GM12801 (cell line): ENCODE results near the gene ZBTB21.

ENCODE experiments used
- CTCF ChIP-seq: IDR thresholded peaks from one replicate; pipeline ENCODE4 v1.5.1; 2011; ENCODE audit warnings: control low read depth; ENCODE audit not compliant: insufficient read length; ENCODE audit errors: extremely low read depth

The ZBTB21 gene

GRCh38 chr21:42043961-42044360 is 33.8 kb upstream of the ZBTB21 start:
- TF ChIP-seq CTCF: no peak

GRCh38 chr21:42043201-42043895 is 33.2 kb upstream of the ZBTB21 start:
- TF ChIP-seq CTCF: no peak

- TF ChIP-seq CTCF: no peak
These were observed 32.5 kb upstream of the ZBTB21 start for GRCh38 chr21:42042651-42043050.

GRCh38 chr21:42041711-42042110 is 31.6 kb upstream of the ZBTB21 start:
- TF ChIP-seq CTCF: no peak

GRCh38 chr21:42041246-42041645 is 31.1 kb upstream of the ZBTB21 start:
- no peak for TF ChIP-seq CTCF

- TF ChIP-seq CTCF: no peak
These were observed 30.4 kb upstream of the ZBTB21 start for GRCh38 chr21:42040411-42041180.

- no peak for TF ChIP-seq CTCF
These were observed 29.8 kb upstream of the ZBTB21 start for GRCh38 chr21:42039911-42040351.
